Hindlimb muscle (tissue), 1 donor: Measurements from ENCODE around the gene ABCB11. TPM values are rescaled to one million over a fixed set of nuclear protein-coding genes. Genes with fewer than 3 reads are reported as not detected.
"Not testable (repeated sequence)": the region's sequence is repeated elsewhere in the genome, so short reads cannot be mapped to it uniquely, and the experiment has no call there.

ENCODE experiments used
- DNase-seq: peaks from one replicate; pipeline ENCODE4 v3.0.0-alpha.2; 2013
- polyA plus RNA-seq: library from polyadenylated mRNA; unstranded; fragments of 120-200 nt; gene quantifications from one replicate; pipeline ENCODE4 v1.2.1, GENCODE V29; 2013; ENCODE audit not compliant: insufficient read length

ABCB11 gene
- polyA plus RNA-seq, 1 donor: not detected

GRCh38 chr2:168882163-168882562, 149.0 kb downstream of the ABCB11 start:
- DNase-seq: not testable (repeated sequence)

- DNase-seq: no peak
These were observed 156.6 kb downstream of the ABCB11 start for GRCh38 chr2:168874368-168875054.

DNA sequence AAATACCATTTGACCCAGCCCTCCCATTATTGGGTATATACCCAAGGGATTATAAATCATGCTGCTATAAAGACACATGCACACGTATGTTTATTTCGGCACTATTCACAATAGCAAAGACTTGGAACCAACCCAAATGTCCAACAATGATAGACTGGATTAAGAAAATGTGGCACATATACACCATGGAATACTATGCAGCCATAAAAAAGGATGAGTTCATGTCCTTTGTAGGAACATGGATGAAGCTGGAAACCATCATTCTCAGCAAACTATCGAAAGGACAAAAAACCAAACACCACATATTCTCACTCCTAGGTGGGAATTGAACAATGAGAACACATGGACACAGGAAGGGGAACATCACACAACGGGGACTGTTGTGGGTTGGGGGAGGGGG, 160.3 kb downstream of the ABCB11 start:
- DNase-seq: not testable (repeated sequence)

Other genes with a start within 250 kb of the ABCB11 start
- gene NOSTRIN, start 228.7 kb downstream of the ABCB11 start, polyA plus RNA-seq: 9.6 TPM
- gene SPC25, start 140.9 kb downstream of the ABCB11 start, polyA plus RNA-seq: 6.7 TPM
- not detected for gene G6PC2, start 130.0 kb downstream of the ABCB11 start, polyA plus RNA-seq
- gene DHRS9, start 38.2 kb upstream of the ABCB11 start, polyA plus RNA-seq: 3.0 TPM